Adrenal gland (tissue), 5 donors: ENCODE results near the gene CD22.

Experiments used
- CTCF ChIP-seq, 6 experiments: fragments of 450-650 bp in 4 of 6; fragments of 200-600 bp in 2 of 6; sonication (generic) in 1 of 6; IDR thresholded peaks; 1 replicate in 5 of 6; 2 replicates in 1 of 6; pipeline versions ENCODE4 v1.5.1 to v1.8.0; 2016 to 2021; ENCODE audit warnings: antibody characterized with exemption in 6 of 6, mild to moderate bottlenecking in 2 of 6, moderate library complexity in 1 of 6
- POLR2A ChIP-seq, 2 donors: fragments of 450-650 bp; IDR thresholded peaks; one replicate each; pipeline ENCODE4 v1.6.1; 2017; ENCODE audit warnings: antibody characterized with exemption in 2 of 2, mild to moderate bottlenecking in 2 of 2, moderate library complexity in 1 of 2
- donor health status: DM: no; HTN: no; CAD: no.

GRCh38 chr19:35303357-35303915 is 25.6 kb upstream of the CD22 start:
- TF ChIP-seq CTCF (IDR thresholded peaks at IDR 0.05) (no peak), POLR2A (IDR thresholded peaks at IDR 0.05) (no peak)
